GM10266 (cell line): Measurements from ENCODE around the gene XPA.

Experiments
- DNase-seq: peaks from one replicate; pipeline ENCODE4 v3.0.0; 2012; ENCODE audit errors: extremely low spot score
- TF ChIP-seq, protein P1 (sequence below): IDR thresholded peaks from 2 replicates; pipeline ENCODE4 v1.5.1; 2012; ENCODE audit warnings: mild to moderate bottlenecking, low read depth; ENCODE audit not compliant: control insufficient read depth, insufficient read depth; ENCODE audit errors: missing control alignments

Gene XPA

DNA sequence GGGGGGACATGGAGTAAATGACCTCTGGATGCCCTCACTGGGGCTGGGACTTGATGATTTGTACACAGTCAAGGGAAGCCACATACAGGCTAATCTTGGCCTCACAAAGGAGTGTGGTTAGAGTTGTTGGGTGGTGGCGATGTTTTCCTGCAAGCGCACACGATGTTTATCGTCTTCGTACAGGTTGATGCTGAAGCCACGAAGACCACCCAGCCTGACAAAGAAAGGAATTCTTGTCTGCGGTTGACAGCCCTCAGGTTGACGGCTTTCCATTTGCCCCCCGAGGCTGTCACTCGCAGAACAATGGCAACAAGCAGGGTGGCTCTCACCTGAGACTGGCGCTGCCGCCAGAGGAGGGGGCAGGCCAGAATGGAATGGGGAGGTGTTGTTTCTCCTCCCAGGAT is 14.1 kb upstream of the XPA start:
- no peak for DNase-seq
- TF ChIP-seq, protein P1, sequence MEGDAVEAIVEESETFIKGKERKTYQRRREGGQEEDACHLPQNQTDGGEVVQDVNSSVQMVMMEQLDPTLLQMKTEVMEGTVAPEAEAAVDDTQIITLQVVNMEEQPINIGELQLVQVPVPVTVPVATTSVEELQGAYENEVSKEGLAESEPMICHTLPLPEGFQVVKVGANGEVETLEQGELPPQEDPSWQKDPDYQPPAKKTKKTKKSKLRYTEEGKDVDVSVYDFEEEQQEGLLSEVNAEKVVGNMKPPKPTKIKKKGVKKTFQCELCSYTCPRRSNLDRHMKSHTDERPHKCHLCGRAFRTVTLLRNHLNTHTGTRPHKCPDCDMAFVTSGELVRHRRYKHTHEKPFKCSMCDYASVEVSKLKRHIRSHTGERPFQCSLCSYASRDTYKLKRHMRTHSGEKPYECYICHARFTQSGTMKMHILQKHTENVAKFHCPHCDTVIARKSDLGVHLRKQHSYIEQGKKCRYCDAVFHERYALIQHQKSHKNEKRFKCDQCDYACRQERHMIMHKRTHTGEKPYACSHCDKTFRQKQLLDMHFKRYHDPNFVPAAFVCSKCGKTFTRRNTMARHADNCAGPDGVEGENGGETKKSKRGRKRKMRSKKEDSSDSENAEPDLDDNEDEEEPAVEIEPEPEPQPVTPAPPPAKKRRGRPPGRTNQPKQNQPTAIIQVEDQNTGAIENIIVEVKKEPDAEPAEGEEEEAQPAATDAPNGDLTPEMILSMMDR, result no peak

DNA sequence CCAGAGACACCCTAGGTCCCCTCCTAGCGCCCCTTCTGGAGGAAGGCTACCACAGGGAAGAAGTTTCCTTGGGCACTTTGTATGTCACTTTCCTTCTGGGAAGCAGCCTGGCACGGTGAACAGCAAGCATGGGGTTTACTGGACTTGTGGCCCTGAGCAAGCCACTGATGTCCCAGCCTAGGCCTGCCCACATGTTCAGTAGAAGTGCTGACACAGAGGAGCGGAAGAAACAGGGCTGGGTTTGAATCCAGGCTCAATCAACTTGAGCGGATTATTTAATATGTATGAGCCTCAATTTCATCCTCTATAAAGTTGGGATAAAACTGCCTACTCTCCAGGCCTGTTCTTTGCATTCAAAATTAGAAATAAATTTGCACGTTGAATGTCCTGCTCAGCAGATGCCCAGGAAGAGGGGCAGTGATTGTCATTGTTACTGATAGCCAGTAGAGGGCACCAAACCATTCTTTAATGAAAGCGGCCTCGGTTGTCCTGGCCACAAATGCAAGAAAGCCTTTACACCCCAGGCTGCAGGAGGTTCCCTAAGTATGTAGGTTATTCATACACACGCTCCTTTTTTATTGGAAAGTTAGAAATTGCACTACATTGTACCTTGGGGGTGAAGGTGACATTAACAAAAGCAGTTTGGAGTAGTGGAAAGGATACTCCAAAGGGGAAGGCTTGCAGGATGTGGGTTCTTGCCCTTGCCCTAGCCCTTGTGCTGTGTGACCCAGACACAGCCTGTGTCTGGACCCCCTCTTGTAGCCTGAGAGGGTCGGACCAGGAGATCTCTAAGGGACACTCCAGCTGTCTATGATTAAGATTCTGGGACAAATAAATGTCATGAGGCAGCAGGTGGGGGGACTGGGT is 13.4 kb upstream of the XPA start:
- peak; percentile 78 for DNase-seq
- TF ChIP-seq, protein P1, result peak; percentile 86

DNA sequence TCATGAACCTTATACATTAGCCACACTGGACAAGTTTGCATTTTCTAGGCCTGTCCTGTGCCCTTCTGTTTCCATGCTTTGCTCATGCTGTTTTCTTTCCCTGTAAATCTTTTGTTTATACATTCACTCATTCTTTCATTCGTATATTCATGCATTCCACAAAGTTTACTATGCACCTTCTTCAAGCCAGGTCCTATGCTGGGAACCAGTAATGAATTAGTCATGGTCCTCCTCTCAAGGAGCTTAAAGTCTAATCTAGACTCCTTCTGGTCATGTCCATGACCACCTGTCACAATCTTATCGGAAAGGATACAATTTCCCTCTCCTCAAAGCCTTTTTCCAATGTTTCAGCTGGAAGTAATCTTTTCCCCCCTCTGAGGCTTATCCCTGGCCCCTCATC is 9.1 kb upstream of the XPA start:
- TF ChIP-seq, protein P1, result no peak
- no peak for DNase-seq

DNA sequence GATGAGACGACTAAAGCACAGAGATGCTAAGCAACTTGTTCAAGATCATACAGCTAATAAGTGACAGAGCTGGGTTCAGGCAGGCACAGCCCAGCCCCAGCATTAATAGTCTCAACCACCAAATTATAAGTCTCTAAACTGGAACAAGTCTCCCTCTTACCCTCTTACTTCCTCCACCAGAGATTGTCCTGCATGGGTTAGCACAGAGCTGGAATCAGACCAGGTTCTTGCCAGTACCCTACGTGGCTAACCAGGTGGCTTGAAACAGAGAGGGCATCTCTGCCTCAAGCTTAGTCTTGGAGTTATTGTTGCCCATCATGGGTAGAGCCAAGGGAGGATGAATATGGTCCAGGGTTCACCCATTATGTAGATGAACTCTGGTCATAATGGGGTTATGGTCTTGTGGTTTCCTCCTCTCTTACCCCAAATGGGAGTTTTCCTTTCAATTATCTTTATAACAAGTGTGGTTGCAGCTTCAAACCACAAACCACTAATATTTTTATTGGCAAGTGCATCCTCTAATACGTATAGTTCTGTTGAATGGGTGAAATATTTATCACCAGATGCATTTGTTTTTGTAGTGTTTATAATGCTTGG is 8.3 kb upstream of the XPA start:
- TF ChIP-seq, protein P1, result no peak
- DNase-seq, result no peak

DNA sequence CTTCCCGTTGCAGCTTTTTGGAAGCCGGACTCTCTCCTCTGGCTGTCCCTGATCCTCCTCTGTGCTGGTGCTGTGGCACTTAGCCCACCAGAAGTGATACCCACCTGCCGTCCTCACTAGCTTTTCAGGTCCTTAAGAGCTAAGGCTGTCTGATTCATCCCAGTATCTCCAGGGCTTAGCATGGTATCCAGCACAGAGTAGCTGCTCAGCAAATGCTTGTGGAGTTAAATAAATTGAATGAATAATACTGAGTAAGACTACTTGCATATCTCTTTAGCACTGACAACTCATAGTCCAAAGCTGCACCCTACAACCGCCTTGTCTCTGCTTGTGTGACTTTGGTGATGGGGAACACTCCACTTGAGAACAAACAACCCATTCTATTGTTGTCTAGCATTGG is 7.7 kb upstream of the XPA start:
- no peak for DNase-seq
- TF ChIP-seq, protein P1, result no peak

DNA sequence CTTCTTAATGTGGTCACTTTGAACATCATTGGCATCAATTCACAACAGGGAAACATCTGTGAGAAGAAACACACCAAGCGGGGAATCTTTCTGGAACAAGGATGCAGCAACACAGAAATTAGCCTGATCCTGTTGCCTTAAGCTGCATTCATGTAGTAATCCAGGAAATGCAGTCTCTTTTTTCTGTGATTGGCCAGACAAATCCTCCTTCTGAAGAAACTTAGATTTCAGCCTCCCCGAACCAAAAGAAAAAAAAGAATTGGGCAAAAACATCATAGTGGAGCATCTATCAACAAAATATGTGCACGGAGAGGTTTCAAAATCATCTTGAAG is 7.2 kb upstream of the XPA start:
- TF ChIP-seq, protein P1, result no peak
- DNase-seq, result no peak
